CD4-positive, alpha-beta T cell treated with Interleukin-12 subunit alpha and Interleukin-12 subunit beta, for 1 hour (primary cell): ENCODE measurements around the gene CAGE1.
"Not testable (repeated sequence)": the region's sequence is repeated elsewhere in the genome, so short reads cannot be mapped to it uniquely, and the experiment has no call there.

Experiments
- DNase-seq: peaks from one replicate; pipeline ENCODE4 v3.0.0-alpha.2; 2020

Gene CAGE1

GRCh38 chr6:7335519-7335918 lies 54.0 kb downstream of the CAGE1 start:
- DNase-seq: no peak

GRCh38 chr6:7334685-7335084 lies 54.9 kb downstream of the CAGE1 start:
- DNase-seq: no peak

- DNase-seq: no peak
Observed at GRCh38 chr6:7332090-7332745, 57.3 kb downstream of the CAGE1 start.

DNA sequence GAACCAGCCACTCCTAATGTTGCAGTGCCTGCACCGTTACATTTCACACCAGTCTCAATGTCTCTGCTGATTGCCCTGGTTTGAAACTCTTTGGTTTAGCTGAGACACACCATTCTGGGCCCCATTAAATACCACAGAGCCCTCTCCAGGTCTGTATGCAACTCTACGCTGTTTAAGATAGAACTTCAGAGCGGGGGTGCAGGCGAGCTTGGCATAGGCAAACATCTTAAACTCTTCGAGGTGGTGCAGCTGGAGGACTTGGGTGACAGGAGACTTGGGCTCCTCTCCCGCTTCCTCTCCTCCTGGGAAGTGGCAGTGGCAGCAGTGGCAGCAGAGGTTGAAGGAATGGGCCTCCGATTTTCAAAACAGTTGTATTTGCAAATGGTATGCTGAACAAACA lies 58.1 kb downstream of the CAGE1 start:
- DNase-seq: no peak

DNA sequence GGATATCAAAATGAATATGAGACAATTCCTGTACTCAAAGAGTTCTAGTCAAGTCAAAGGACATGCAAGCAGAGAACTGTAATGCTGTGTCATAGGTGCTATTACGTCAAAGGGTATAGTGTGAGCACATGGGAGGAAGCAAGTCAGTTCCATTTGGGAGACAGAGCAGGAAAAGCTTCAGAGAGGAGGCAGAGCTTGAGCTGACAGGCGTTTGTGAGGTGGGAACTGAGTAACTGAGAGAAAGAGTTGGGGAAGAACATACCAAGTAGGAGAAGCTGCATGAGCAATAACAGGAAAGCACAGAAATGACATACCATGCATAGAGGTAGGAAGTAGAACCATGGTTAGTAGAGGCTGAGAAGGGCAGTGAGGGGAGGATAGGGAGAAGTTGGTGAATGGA lies 61.3 kb downstream of the CAGE1 start:
- no peak for DNase-seq

- DNase-seq: no peak
Observed at GRCh38 chr6:7325750-7326149, 63.8 kb downstream of the CAGE1 start.

DNA sequence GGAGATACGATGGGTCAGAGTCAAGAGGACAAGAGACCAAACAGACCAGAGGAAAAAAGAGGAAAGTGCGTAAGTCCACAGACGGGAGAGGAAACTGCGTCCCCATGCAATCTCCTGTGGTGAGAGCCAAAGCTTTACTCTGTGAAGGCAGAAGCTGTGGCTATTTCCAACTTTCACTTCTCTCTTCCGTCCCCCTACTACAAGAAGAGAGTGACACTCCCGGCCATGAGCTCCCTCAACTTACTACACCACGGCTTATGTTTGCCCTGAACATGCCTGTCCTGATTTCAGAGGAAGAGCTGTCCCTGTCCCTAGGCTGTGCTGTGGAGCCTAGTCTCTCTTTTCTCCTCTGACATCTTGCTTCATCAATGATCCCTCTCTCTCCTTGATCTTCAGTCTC lies 65.0 kb downstream of the CAGE1 start:
- DNase-seq: peak; percentile 13

GRCh38 chr6:7323074-7323473 lies 66.5 kb downstream of the CAGE1 start:
- no peak for DNase-seq

- DNase-seq: not testable (repeated sequence)
Observed at GRCh38 chr6:7321866-7322265, 67.7 kb downstream of the CAGE1 start.

DNA sequence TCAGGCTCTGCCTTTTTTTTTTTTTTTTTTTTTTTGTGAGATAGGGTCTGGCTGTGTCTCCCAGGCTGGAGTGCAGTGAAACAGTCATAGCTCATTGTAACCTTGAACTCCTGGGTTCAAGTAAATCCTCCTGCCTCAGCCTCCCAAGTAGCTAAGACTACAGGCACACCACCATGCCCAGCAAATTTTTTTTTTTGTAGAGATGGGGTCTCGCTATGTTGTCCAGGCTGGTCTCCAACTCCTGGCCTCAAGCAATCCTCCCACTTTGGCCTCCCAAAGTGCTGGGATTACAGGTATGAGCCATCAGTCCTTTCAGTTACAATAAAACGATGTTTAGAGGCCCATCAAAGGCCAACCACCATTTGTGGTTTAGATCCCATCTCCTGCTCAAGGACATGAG lies 70.1 kb downstream of the CAGE1 start:
- not testable (repeated sequence) for DNase-seq

DNA sequence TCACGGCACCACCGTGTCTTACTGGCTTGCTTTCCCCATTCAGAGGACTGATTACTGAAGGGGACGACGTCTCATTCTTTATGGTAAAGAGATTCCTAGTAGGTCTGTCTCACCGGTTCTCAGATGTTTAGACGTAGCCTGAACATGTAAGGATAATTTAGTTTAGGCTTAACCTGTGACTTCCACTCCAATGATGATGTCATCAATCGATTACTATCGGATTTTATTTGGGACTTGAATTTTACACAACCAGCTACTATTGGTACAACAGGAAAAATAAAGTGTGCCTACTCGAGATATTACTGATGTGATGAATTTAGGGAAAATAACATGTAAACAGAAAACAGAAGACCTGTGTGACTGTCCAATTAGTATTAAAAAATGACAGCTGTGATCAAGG lies 72.0 kb downstream of the CAGE1 start:
- no peak for DNase-seq

DNA sequence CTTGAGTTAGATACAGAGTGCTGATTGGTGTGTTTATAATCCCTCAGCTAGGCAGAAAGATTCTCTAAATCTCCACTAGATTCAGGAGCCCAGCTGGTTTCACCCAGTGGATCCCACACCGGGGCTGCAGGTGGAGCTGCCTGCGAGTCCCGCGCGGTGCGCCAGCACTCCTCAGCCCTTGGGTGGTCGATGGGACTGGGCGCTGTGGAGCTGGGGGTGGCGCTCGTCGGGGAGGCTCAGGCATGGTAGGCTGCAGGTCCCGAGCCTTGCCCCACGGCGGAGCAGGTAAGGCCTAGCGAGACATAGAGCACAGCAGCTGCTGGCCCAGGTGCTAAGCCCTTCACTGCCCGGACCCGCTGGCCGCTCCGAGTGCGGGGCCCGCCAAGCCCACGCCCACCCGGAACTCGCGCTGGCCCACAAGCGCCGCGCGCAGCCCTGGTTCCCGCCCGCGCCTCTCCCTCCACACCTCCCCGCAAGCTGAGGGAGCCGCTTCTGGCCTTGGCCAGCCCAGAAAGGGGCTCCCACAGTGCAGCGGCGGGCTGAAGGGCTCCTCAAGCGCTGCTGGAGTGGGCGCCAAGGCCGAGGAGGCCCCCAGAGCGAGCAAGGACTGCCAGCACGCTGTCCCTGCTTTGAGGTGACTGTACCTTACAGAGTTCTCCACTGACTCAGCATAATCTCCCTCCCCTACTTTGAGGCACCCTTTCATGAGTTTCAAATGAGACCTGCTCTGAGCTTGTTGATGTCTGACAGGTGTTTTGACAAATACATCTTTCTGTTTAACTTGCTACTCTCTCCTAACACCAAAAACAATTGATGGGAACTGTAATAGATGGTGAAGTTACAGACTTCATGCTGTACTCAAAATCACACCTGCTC lies 72.6 kb downstream of the CAGE1 start:
- no peak for DNase-seq

- no peak for DNase-seq
Observed at GRCh38 chr6:7315948-7316365, 73.6 kb downstream of the CAGE1 start.

GRCh38 chr6:7315087-7315947 lies 74.2 kb downstream of the CAGE1 start:
- DNase-seq: not testable (repeated sequence)

- DNase-seq: no peak
Observed at GRCh38 chr6:7314414-7314813, 75.1 kb downstream of the CAGE1 start.

- DNase-seq: no peak
Observed at GRCh38 chr6:7313505-7314165, 75.9 kb downstream of the CAGE1 start.

DNA sequence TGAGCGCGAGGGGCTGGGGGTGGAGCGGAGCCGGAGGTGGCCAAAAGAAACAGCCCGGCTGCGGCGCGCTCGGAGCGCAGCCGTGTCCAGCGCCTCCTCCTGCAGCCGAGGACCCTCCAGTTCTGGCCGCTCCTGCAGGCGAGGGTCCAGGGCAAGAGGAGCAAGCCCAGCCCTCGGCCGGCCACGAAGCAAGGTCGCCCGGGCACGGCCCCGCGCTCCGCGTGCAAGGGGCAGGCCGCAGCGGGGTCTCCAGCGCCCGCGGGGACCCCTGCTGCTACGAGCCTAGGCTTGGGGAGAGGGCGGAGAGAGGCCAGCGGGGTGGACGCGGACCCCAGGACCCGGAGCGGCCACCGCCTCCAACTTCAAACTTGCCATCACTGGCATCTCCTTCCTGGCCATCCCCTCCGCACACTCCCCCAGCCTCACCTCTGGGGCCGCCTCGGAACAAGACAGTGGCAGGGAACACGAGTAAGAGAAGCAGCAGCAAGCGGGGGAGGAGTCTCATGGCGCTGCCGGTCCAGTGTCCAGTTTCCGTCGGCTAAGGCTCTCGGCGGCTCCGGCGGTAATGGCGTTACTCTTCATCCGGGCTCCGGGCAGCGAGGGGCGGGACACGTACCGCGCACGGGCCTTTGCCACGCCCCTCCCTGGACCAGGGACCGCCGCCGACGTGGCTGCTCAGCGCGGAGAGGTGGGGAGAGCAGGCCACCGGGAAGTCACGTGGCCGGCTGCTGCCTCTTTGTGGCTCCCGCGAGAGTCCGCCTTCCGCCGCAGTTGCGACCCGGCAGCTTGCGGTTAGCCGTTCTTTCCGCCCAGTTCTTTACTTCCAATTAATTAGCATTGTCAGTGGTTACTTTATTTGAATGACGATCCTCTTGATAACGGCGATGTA lies 76.7 kb downstream of the CAGE1 start, which contains the start of gene SSR1:
TSS of gene SSR1 (minus strand) at position 584 of the 889 bp plus-strand sequence. CDS start at position 505, 79 bp downstream.
- peak; percentile 93 for DNase-seq

DNA sequence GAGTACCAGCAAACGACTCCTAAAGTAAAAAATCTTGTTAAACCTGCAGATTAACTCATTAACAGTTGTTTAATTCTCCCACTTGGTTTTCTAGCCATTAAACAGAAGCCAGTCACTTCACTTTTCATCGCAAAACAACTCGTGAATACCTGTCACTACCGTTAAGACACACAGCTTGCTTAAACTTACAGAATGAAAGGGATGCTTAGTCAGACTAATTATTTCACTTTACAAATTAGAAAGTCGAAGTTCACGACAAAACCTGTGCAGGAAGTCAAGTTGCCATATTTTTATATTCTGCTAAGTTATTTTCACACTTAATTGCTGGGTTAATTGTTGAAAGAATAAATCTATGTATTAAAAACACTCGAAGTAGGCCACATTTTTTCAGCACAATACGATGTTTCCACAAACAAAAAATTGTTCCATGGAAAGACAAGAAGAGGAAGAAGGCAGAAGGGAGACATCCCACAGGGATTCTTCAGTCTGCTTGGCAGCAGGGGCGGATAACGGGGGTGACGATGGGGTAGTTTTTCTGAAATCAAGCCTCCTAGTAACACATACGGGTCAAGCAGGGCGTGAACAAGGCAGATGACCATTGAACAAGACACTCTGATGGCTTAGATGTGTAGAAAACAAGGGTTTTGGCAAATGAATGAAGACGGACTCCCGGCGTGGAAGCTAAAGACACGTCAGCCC lies 77.5 kb downstream of the CAGE1 start:
- no peak for DNase-seq

- DNase-seq: no peak
Observed at GRCh38 chr6:7311176-7311575, 78.4 kb downstream of the CAGE1 start.

DNA sequence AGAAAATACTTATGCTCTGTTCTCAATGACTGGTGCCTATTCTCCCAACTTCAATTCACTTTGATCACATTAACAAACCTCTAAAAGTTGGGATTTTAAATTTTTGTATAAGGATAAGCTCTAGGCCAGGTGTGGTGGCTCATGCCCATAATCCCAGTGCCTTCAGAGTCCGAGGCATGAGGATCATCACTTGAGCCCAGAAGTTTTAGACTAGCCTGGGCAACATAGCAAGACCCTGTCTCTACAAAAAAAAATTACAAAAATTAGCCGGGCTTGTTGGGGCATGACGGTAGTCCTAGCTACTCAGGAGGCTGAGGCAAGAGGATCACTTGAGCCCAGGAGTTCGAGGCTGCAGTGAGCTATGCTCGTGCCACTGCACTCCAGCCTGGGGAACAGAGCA lies 80.5 kb downstream of the CAGE1 start:
- no peak for DNase-seq

GRCh38 chr6:7307533-7307932 lies 82.0 kb downstream of the CAGE1 start:
- no peak for DNase-seq
